MM.1S (cell line): ENCODE data around the gene CLC.
"Not testable (repeated sequence)": the region's sequence is repeated elsewhere in the genome, so short reads cannot be mapped to it uniquely, and the experiment has no call there.

Source experiments
- DNase-seq: peaks from one replicate; pipeline ENCODE4 v3.0.0-alpha.2; 2015
- H2AFZ ChIP-seq: fragments of 300-600 bp; sonication (generic); 2 replicates; pipeline ENCODE4 v1.6.0; 2016; ENCODE audit warnings: antibody characterized with exemption, low read length
- H3F3A ChIP-seq: fragments of 300-600 bp; sonication (generic); 2 replicates; pipeline ENCODE4 v1.6.1; 2016; ENCODE audit warnings: mild to moderate bottlenecking, antibody characterized with exemption, low read length, moderate library complexity, mixed read lengths; ENCODE audit not compliant: insufficient read depth
- H3K27ac ChIP-seq: fragments of 300-600 bp; sonication (generic); 2 replicates; pipeline ENCODE4 v1.5.1; 2016; ENCODE audit warnings: mild to moderate bottlenecking, low read length
- H3K27me3 ChIP-seq: fragments of 300-600 bp; sonication (generic); replicated peaks from 2 replicates; pipeline ENCODE4 v1.6.0; 2016; ENCODE audit warnings: low read length; ENCODE audit not compliant: insufficient read depth
- H3K36me3 ChIP-seq: fragments of 300-600 bp; sonication (generic); replicated peaks from 2 replicates; pipeline ENCODE4 v1.6.1; 2016; ENCODE audit warnings: mild to moderate bottlenecking, low read length, mixed read lengths; ENCODE audit not compliant: insufficient read depth
- H3K4me1 ChIP-seq: fragments of 300-600 bp; sonication (generic); 2 replicates; pipeline ENCODE4 v1.6.1; 2016; ENCODE audit warnings: low read length, mixed read lengths
- H3K4me2 ChIP-seq: fragments of 300-600 bp; sonication (generic); 2 replicates; pipeline ENCODE4 v1.6.0; 2016; ENCODE audit warnings: low read depth, low read length
- H3K4me3 ChIP-seq: fragments of 300-600 bp; sonication (generic); 2 replicates; pipeline ENCODE4 v1.5.1; 2016; ENCODE audit warnings: low read length, mixed read lengths
- H3K79me2 ChIP-seq: fragments of 300-600 bp; sonication (generic); 2 replicates; pipeline ENCODE4 v1.6.1; 2016; ENCODE audit warnings: mixed run types, low read length, mixed read lengths
- H3K9ac ChIP-seq: fragments of 300-600 bp; sonication (generic); 2 replicates; pipeline ENCODE4 v1.6.1; 2016; ENCODE audit warnings: low read length, mixed read lengths
- H3K9me2 ChIP-seq: fragments of 300-600 bp; sonication (generic); replicated peaks from 2 replicates; pipeline ENCODE4 v1.6.1; 2016; ENCODE audit warnings: mild to moderate bottlenecking, low read length, mixed read lengths; ENCODE audit not compliant: insufficient read depth
- H3K9me3 ChIP-seq: fragments of 300-600 bp; sonication (generic); replicated peaks from 2 replicates; pipeline ENCODE4 v1.6.1; 2016; ENCODE audit warnings: mild to moderate bottlenecking, low read length, mixed read lengths; ENCODE audit not compliant: insufficient read depth
- H4K20me1 ChIP-seq: fragments of 300-600 bp; sonication (generic); 2 replicates; pipeline ENCODE4 v1.6.1; 2016; ENCODE audit warnings: mild to moderate bottlenecking, low read length, moderate library complexity, mixed read lengths; ENCODE audit not compliant: insufficient read depth
- EZH2 ChIP-seq: fragments of 300-600 bp; sonication (generic); optimal IDR thresholded peaks from 2 replicates; pipeline ENCODE3; 2017; ENCODE audit warnings: low read depth, mild to moderate bottlenecking, antibody characterized with exemption, low read length, mixed read lengths
- EZH2phosphoT487 ChIP-seq: fragments of 300-600 bp; sonication (generic); IDR thresholded peaks from 2 replicates; pipeline ENCODE4 v1.6.1; 2018; ENCODE audit warnings: antibody characterized with exemption, low read length
- TF ChIP-seq, protein P1 (sequence below): fragments of 300-600 bp; sonication (generic); IDR thresholded peaks from 2 replicates; pipeline ENCODE4 v1.5.1; 2016; ENCODE audit warnings: antibody characterized with exemption, low read length, mixed read lengths

Gene CLC

DNA sequence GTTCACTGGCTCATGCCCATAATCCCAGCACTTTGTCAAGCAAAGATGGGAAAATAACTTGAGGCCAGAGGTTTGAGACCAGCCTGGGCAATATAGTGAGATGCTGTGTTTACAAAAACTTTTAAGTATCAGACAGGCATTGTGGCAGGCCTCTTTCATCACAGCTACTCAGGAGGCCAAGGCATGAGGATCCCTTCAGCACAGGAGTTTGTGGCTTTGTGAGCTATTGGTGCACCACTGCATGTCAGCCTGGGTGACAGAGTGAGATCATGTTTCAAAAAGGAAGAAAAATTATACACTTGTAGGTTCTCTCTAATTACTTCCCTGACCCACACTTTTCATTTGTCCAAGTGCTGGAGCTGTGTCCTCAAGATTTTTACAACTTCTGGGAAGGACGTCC lies 45.0 kb downstream of the CLC start:
- no peak overlapping the region for H3K4me2 ChIP-seq
- H3K4me1 ChIP-seq: no peaks in the 10 kb centered on the region
- no peak for TF ChIP-seq EZH2
- TF ChIP-seq, protein P1, sequence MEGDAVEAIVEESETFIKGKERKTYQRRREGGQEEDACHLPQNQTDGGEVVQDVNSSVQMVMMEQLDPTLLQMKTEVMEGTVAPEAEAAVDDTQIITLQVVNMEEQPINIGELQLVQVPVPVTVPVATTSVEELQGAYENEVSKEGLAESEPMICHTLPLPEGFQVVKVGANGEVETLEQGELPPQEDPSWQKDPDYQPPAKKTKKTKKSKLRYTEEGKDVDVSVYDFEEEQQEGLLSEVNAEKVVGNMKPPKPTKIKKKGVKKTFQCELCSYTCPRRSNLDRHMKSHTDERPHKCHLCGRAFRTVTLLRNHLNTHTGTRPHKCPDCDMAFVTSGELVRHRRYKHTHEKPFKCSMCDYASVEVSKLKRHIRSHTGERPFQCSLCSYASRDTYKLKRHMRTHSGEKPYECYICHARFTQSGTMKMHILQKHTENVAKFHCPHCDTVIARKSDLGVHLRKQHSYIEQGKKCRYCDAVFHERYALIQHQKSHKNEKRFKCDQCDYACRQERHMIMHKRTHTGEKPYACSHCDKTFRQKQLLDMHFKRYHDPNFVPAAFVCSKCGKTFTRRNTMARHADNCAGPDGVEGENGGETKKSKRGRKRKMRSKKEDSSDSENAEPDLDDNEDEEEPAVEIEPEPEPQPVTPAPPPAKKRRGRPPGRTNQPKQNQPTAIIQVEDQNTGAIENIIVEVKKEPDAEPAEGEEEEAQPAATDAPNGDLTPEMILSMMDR: no peak
- TF ChIP-seq EZH2phosphoT487: no peak
- H2AFZ ChIP-seq: no peak overlapping the region
- no peaks in the 10 kb centered on the region for H3K27me3 ChIP-seq
- H3K27ac ChIP-seq: no peak overlapping the region
- no peaks in the 10 kb centered on the region for H3F3A ChIP-seq
- H3K9me2 ChIP-seq: no peaks in the 10 kb centered on the region
- H3K79me2 ChIP-seq: no peaks in the 10 kb centered on the region
- no peaks in the 10 kb centered on the region for H3K36me3 ChIP-seq
- H3K9me3 ChIP-seq: no peaks in the 10 kb centered on the region
- H3K9ac ChIP-seq: no peak overlapping the region
- no peaks in the 10 kb centered on the region for H4K20me1 ChIP-seq
- DNase-seq: no peak
- H3K4me3 ChIP-seq: no peak overlapping the region

DNA sequence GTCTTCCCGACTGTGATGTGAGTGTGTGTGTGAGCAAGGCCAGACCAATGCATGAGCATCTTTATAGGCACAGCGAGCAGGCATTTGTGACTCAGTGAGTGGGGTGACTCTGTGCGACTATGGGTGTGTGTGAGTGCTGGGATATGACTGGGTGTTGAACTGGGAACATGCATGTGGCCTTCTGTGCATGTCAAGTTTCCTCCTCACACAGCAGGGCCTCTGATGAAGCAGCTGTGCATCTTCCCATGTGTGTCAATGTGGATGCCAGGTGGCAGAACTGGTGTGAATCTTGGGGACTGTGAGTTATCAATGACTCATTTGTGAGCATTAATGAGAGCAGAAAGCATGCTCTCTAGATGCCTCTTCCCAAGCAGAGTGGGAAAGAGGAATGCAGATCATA lies 45.7 kb downstream of the CLC start:
- DNase-seq: no peak
- Histone ChIP-seq H3K36me3 (no peaks in the 10 kb centered on the region), H3K4me1 (no peaks in the 10 kb centered on the region), H3K27me3 (no peaks in the 10 kb centered on the region), H2AFZ (no peak overlapping the region), H3K4me3 (no peak overlapping the region), H3K9me3 (no peaks in the 10 kb centered on the region), H3K27ac (no peak overlapping the region), H3K9me2 (no peaks in the 10 kb centered on the region), H4K20me1 (no peaks in the 10 kb centered on the region), H3K4me2 (no peak overlapping the region), H3K79me2 (no peaks in the 10 kb centered on the region), H3F3A (no peaks in the 10 kb centered on the region), H3K9ac (no peak overlapping the region)
- TF ChIP-seq EZH2phosphoT487 (no peak), EZH2 (no peak)
- TF ChIP-seq, protein P1: no peak

DNA sequence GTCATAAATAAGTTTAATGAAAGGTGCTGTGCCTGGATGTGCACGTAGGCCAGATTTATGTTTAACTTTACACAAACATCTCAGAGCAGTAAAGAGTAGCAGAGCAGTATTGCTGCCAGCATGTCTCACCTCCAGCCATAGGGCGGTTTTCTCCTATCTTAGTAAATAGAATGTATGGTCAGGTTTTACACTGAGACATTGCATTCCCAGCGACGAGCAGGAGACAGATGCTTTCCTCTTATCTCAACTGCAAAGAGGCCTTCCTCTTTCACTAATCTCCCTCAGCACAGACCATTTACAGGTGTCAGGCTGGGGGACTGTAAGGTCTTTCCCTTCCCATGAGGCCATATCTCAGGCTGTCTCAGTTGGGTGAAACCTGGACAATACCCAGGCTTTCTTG lies 49.2 kb downstream of the CLC start:
- H3K9ac ChIP-seq, H3K9me2 ChIP-seq, H3F3A ChIP-seq, H3K27me3 ChIP-seq, H4K20me1 ChIP-seq, H3K27ac ChIP-seq, H3K4me3 ChIP-seq, H3K36me3 ChIP-seq, H3K79me2 ChIP-seq, H2AFZ ChIP-seq, DNase-seq, H3K4me1 ChIP-seq, H3K4me2 ChIP-seq, H3K9me3 ChIP-seq: not testable (repeated sequence)

DNA sequence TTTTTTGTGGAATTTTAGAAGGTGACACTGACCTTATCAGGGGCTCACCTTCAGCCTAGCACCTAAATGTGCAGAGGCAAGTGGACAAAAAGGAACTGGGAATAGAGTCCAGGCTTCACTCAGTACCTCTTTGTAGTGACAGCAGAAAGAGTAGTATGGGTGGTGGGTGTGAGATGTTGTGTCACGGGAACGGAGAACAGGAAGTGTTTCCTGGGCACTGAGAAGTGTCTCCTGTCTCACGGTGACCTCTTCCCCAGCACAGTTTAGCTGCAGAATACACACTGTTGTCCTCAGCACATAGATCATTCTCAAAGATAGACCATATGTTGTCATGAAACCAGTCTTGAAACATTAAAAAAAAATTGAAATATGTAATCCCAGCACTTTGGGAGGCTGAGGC lies 51.1 kb downstream of the CLC start:
- Histone ChIP-seq H3K9me3 (no peaks in the 10 kb centered on the region), H3K4me1 (peaks cover 3% of the 10 kb centered on the region; the same call in 1 of the 2 replicates), H3K27ac (no peak overlapping the region), H3K79me2 (no peaks in the 10 kb centered on the region), H3F3A (no peaks in the 10 kb centered on the region), H3K4me2 (no peak overlapping the region), H4K20me1 (no peaks in the 10 kb centered on the region), H3K36me3 (no peaks in the 10 kb centered on the region), H3K4me3 (no peak overlapping the region), H3K9me2 (no peaks in the 10 kb centered on the region), H3K9ac (no peak overlapping the region), H3K27me3 (no peaks in the 10 kb centered on the region), H2AFZ (no peak overlapping the region)
- TF ChIP-seq EZH2 (no peak), EZH2phosphoT487 (no peak)
- TF ChIP-seq, protein P1: no peak
- DNase-seq: no peak
